Astrocyte of the cerebellum (primary cell): ENCODE measurements around the gene AOX1.

Experiments used
- DNase-seq: peaks from one replicate; pipeline ENCODE4 v3.0.0-alpha.2; 2011; ENCODE audit warnings: low read depth
- H3K4me3 ChIP-seq: 2 replicates; pipeline ENCODE4 v1.5.1; 2011; ENCODE audit warnings: mild to moderate bottlenecking, low read depth, low read length, moderate library complexity
- CTCF ChIP-seq: IDR thresholded peaks from 2 replicates; pipeline ENCODE4 v1.5.1; 2012; ENCODE audit warnings: low read length, low read depth, moderate library complexity, mild to moderate bottlenecking; ENCODE audit errors: missing control alignments
- in situ Hi-C: cut with HindIII; loops from 2 replicates; pipeline ENCODE4 v1.10.0; 2017; ENCODE audit warnings: low sequenced_read_pairs

Gene AOX1

GRCh38 chr2:200599206-200599605 lies 13.4 kb downstream of the AOX1 start:
- in situ Hi-C loops = no loop called here
- TF ChIP-seq CTCF = no peak
- no peak for DNase-seq
- H3K4me3 ChIP-seq = no peak overlapping the region

GRCh38 chr2:200600549-200601225 lies 14.9 kb downstream of the AOX1 start:
- in situ Hi-C loops = no loop called here
- DNase-seq = no peak
- no peak for TF ChIP-seq CTCF
- no peak overlapping the region for H3K4me3 ChIP-seq

- DNase-seq = no peak
- no peak for TF ChIP-seq CTCF
- in situ Hi-C loops = no loop called here
- H3K4me3 ChIP-seq = no peak overlapping the region
Measured at GRCh38 chr2:200602584-200602983, 16.8 kb downstream of the AOX1 start.

GRCh38 chr2:200603972-200604371 lies 18.2 kb downstream of the AOX1 start:
- no peak for DNase-seq
- in situ Hi-C loops = no loop called here
- no peak for TF ChIP-seq CTCF
- no peak overlapping the region for H3K4me3 ChIP-seq

- no peak for DNase-seq
- in situ Hi-C loops = no loop called here
- no peak overlapping the region for H3K4me3 ChIP-seq
- no peak for TF ChIP-seq CTCF
Measured at GRCh38 chr2:200604571-200605255, 18.9 kb downstream of the AOX1 start.

GRCh38 chr2:200608341-200609027 lies 22.7 kb downstream of the AOX1 start:
- TF ChIP-seq CTCF = no peak
- no peak for DNase-seq
- in situ Hi-C loops = no loop called here
- no peak overlapping the region for H3K4me3 ChIP-seq
